A549 treated with RU486 at 1 μM for 4 hours (cell line): ENCODE results near the gene IPCEF1. TPM values are rescaled to one million over a fixed set of nuclear protein-coding genes. Genes with fewer than 3 reads are reported as not detected.

Experiments used
- total RNA-seq: library from RNA; stranded (reverse); fragments of 200-300 nt; extraction: Qiagen RNA extraction; gene quantifications from 5 replicates; pipeline ENCODE4 v1.2.3, GENCODE V29; 2022; ENCODE audit warnings: low read depth

IPCEF1 gene, protein sequence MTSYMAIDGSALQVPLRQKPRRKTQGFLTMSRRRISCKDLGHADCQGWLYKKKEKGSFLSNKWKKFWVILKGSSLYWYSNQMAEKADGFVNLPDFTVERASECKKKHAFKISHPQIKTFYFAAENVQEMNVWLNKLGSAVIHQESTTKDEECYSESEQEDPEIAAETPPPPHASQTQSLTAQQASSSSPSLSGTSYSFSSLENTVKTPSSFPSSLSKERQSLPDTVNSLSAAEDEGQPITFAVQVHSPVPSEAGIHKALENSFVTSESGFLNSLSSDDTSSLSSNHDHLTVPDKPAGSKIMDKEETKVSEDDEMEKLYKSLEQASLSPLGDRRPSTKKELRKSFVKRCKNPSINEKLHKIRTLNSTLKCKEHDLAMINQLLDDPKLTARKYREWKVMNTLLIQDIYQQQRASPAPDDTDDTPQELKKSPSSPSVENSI
- 0.08 TPM in 1 of 5 replicates, not detected in the others for total RNA-seq

GRCh38 chr6:154356690-154357089 is at the start of gene IPCEF1:
TSS of gene IPCEF1 (minus strand) at chr6:154356803. CDS start at chr6:154265947, 90,856 bp downstream.

Other genes starting within 250 kb of the IPCEF1 start
- gene CNKSR3, start 153.9 kb upstream of the IPCEF1 start, total RNA-seq: 5.1 to 6.7 TPM (median 5.4 TPM) in 5 replicates